ENCODE data around the gene GLI2. TPM values are rescaled to one million over a fixed set of nuclear protein-coding genes. Genes with fewer than 3 reads are reported as not detected.

Gene GLI2
- total RNA-seq, 2 experiments from 2014 or later, result not detected

GRCh38 chr2:120739438-120740090 is 3.9 kb downstream of the GLI2 start:
- no peak for ATAC-seq
- Mint-ChIP-seq H3K4me3 (no peak overlapping the region), H3K27ac (no peak overlapping the region), H3K27me3 (peaks cover 66% of the 10 kb centered on the region), H3K36me3 (ENCODE audit: low read depth) (no peaks in the 10 kb centered on the region), H3K9me3 (ENCODE audit: low read depth) (no peaks in the 10 kb centered on the region), H3K4me1 (peaks cover 6% of the 10 kb centered on the region)
- intact Hi-C loops (cut with DNase I, micrococcal nuclease), result loop anchor here in 1 of 2 experiments (5.0 kb wide), 1 partner anchor 392 kb away; the partner anchor contains the start of gene INHBB
- ChIA-PET CTCF (no interaction called here), POLR2A (no interaction called here)
- DNase-seq, result no peak

GRCh38 chr2:120740375-120740764 is 4.7 kb downstream of the GLI2 start:
- DNase-seq (no peak), ATAC-seq (no peak)
- H3K4me1 Mint-ChIP-seq, result peaks cover 6% of the 10 kb centered on the region
- H3K4me3 Mint-ChIP-seq, result no peak overlapping the region
- ChIA-PET POLR2A (no interaction called here), CTCF (no interaction called here)
- H3K27ac Mint-ChIP-seq, result no peak overlapping the region
- no peaks in the 10 kb centered on the region for H3K36me3 Mint-ChIP-seq (ENCODE audit: low read depth)
- intact Hi-C loops (cut with DNase I, micrococcal nuclease), result no loop called here
- no peaks in the 10 kb centered on the region for H3K9me3 Mint-ChIP-seq (ENCODE audit: low read depth)
- peaks cover 60% of the 10 kb centered on the region for H3K27me3 Mint-ChIP-seq

GRCh38 chr2:120740765-120741524 is 5.3 kb downstream of the GLI2 start:
- Mint-ChIP-seq H3K27me3 (peaks cover 60% of the 10 kb centered on the region), H3K27ac (no peak overlapping the region), H3K36me3 (ENCODE audit: low read depth) (no peaks in the 10 kb centered on the region), H3K4me1 (peaks cover 6% of the 10 kb centered on the region), H3K9me3 (ENCODE audit: low read depth) (no peaks in the 10 kb centered on the region), H3K4me3 (no peak overlapping the region)
- ChIA-PET POLR2A (no interaction called here), CTCF (no interaction called here)
- DNase-seq (no peak), ATAC-seq (no peak)
- intact Hi-C loops (cut with DNase I, micrococcal nuclease), result no loop called here

DNA sequence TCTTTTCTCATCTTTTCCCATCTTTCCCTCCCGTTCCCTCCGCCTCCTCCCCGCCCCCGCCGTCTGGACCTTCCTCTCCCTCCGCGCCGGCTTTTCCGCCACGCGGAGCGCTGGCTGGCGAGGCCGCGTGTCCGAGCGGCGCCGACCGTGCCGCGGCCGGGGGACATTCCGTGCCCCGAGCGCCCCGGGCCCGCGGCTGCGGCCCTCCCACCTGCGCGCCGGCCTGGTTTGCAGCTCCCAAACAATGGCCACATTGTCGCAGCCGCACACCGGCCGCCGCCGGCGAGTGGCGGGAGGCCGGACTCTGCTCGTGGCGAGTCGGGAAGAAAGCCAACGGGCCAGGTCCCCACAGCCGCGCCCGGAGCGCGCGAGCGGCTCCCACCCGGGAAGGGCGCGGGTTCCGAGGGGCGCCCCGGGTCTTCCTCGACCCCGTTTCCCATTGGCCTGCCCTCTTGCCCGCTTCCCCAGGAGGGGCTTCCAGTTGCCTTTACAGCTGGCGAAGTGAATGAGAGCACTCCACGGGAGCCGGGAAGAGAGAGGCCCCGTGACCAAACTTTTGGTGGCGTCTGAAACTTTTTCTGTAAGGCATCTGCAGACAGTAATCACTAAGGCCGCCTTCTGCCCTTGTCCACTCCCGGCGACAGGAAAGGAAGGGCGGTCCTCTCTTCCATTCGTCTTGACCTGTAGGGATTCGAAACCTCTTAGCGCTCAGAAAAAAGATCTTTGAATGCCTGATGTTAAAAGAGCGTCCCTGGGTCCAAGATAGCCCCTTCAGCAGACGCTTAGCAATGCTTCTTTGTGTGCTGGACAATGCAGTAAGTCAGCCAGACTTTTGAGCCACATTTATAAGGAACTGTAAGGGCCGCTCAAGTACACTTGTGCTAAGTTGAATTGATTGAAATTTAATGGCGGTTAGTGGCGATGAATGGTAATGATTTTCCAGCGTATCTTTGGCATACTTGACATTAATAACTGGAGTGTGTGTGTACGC is 6.2 kb downstream of the GLI2 start:
- POLR2A ChIA-PET, result interaction anchor here (0.8 kb wide), 1 partner anchor 1101 kb away, joined by 3 read pairs; no protein-coding TSS in a partner anchor
- Mint-ChIP-seq H3K4me3 (no peak overlapping the region), H3K36me3 (ENCODE audit: low read depth) (no peaks in the 10 kb centered on the region), H3K27ac (no peak overlapping the region), H3K4me1 (peaks cover 3% of the 10 kb centered on the region), H3K27me3 (peaks cover 57% of the 10 kb centered on the region), H3K9me3 (ENCODE audit: low read depth) (no peaks in the 10 kb centered on the region)
- DNase-seq (no peak), ATAC-seq (no peak)
- intact Hi-C loops (cut with DNase I, micrococcal nuclease), result no loop called here
- CTCF ChIA-PET, result interaction anchor here (0.6 kb wide), 1 partner anchor 194 kb away, joined by 3 read pairs; no protein-coding TSS in a partner anchor

DNA sequence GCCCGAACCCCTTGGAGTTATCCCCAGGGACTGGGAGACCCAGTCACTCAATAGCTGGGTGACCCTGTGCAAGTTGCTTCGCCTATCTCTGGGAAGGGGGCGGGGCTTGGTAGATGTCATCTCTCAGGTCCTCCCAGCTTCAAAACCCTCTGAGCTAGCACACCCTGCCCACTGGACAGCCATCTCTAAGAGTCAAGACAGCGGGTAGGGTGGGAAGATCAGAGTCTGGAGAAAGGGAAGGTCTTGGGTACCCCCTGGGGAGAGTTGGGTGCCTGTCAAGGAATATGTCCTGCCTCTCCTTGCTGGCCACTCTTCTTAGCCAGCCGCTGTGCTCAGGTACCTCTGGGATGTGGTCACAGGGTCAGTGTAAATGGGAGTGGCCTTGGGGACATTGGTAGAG is 8.0 kb downstream of the GLI2 start:
- Mint-ChIP-seq H3K9me3 (ENCODE audit: low read depth) (no peaks in the 10 kb centered on the region), H3K4me1 (no peaks in the 10 kb centered on the region), H3K27ac (no peak overlapping the region), H3K36me3 (ENCODE audit: low read depth) (no peaks in the 10 kb centered on the region), H3K4me3 (no peak overlapping the region), H3K27me3 (peaks cover 42% of the 10 kb centered on the region)
- intact Hi-C loops (cut with DNase I, micrococcal nuclease), result no loop called here
- ATAC-seq (no peak), DNase-seq (no peak)
- CTCF ChIA-PET, result no interaction called here
- POLR2A ChIA-PET, result no interaction called here

DNA sequence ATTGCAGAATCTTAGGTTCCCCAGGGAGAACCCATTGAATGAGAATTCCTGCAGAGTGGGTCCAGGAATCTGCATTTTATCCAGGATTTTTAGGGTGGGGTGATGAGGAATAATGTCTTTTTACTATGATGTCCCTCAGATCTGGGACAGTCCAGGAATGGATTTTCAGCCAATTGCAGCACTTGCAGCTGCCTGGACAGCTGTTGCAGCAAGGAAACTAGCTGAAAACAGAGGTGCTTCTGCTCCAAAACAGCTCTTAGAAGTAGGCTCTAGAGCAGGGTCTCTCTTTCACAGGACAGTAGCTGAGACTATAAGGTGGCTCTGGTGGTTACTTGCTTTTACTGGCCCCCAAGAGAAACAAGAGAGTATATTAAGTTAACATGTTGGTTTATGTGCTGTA is 9.1 kb downstream of the GLI2 start:
- intact Hi-C loops (cut with DNase I, micrococcal nuclease), result no loop called here
- Mint-ChIP-seq H3K4me1 (no peaks in the 10 kb centered on the region), H3K36me3 (ENCODE audit: low read depth) (no peaks in the 10 kb centered on the region), H3K4me3 (no peak overlapping the region), H3K9me3 (ENCODE audit: low read depth) (no peaks in the 10 kb centered on the region), H3K27ac (no peak overlapping the region), H3K27me3 (peaks cover 33% of the 10 kb centered on the region)
- CTCF ChIA-PET, result no interaction called here
- ATAC-seq, result no peak
- no peak for DNase-seq
- POLR2A ChIA-PET, result no interaction called here

DNA sequence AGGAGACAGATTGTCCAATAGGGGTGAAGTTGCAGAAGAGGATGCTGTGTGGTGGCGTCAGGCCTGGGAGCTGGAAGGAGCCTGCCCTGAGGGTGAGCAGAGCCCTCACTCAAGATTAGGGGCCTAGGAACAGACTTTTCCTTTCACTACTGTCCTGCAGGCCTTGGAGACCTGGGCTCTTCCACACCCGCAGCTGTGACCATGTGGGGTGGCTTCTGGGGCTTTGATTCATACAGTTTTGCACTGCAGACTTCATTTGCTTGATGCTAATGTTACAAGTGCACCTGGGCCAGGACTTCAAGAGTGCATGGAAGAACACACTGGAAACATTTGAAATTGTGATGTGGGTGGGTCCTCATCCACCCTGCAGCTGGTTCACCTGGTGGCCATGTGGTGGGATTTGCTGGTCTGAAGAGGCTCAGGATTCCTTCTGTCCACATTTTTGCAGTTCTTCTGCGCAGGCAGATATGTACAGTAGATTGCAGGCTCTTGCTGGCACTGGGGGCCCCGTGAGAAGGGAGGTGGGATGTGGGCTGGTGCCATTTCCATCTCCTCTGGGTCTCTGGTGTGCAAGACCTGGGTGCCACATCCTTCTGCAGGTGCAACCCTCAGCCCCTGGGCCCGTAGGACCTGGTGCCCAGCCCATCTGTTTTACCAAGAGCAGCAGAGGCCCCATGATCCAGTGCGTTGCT is 9.9 kb downstream of the GLI2 start:
- Mint-ChIP-seq H3K9me3 (ENCODE audit: low read depth) (no peaks in the 10 kb centered on the region), H3K27me3 (peaks cover 28% of the 10 kb centered on the region), H3K4me1 (no peaks in the 10 kb centered on the region), H3K27ac (no peak overlapping the region), H3K36me3 (ENCODE audit: low read depth) (no peaks in the 10 kb centered on the region), H3K4me3 (no peak overlapping the region)
- ATAC-seq, result no peak
- POLR2A ChIA-PET, result no interaction called here
- no peak for DNase-seq
- CTCF ChIA-PET, result no interaction called here
- intact Hi-C loops (cut with DNase I, micrococcal nuclease), result no loop called here

DNA sequence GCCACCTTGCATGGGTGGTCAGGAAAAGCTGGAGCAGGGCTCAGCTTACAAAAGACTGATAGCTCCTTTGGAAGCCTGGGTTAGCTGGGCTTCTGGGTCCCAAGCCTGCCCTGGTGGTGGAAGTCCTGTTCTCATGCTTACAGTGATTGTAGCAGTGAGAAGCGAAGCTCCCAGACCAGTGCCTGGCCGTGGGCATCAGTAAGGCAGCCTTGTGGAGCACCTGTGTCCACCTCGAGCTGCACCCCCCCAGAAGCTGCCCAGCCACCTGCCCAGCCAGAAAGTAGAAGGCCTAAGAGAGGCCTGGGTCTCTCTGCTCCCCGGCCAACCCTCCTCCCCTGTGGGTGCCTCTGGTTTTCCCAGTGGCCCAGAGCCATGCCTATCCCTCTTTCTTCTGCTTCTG is 10.5 kb downstream of the GLI2 start:
- no peak overlapping the region for H3K27ac Mint-ChIP-seq
- H3K4me3 Mint-ChIP-seq, result no peak overlapping the region
- POLR2A ChIA-PET, result no interaction called here
- no peaks in the 10 kb centered on the region for H3K9me3 Mint-ChIP-seq (ENCODE audit: low read depth)
- no peaks in the 10 kb centered on the region for H3K36me3 Mint-ChIP-seq (ENCODE audit: low read depth)
- intact Hi-C loops (cut with DNase I, micrococcal nuclease), result no loop called here
- CTCF ChIA-PET, result interaction anchor here (0.9 kb wide), 1 partner anchor 8 kb away, joined by 3 read pairs; no protein-coding TSS in a partner anchor
- ATAC-seq, result no peak
- no peak for DNase-seq
- peaks cover 25% of the 10 kb centered on the region for H3K27me3 Mint-ChIP-seq
- no peaks in the 10 kb centered on the region for H3K4me1 Mint-ChIP-seq

GRCh38 chr2:120747281-120747680 is 11.6 kb downstream of the GLI2 start:
- Mint-ChIP-seq H3K27ac (no peak overlapping the region), H3K27me3 (peaks cover 18% of the 10 kb centered on the region), H3K4me3 (no peak overlapping the region), H3K4me1 (no peaks in the 10 kb centered on the region), H3K9me3 (ENCODE audit: low read depth) (no peaks in the 10 kb centered on the region), H3K36me3 (ENCODE audit: low read depth) (no peaks in the 10 kb centered on the region)
- POLR2A ChIA-PET, result no interaction called here
- ATAC-seq (no peak), DNase-seq (no peak)
- intact Hi-C loops (cut with DNase I, micrococcal nuclease), result no loop called here
- CTCF ChIA-PET, result no interaction called here

GRCh38 chr2:120747706-120748105 is 12.0 kb downstream of the GLI2 start:
- Mint-ChIP-seq H3K4me1 (no peaks in the 10 kb centered on the region), H3K9me3 (ENCODE audit: low read depth) (no peaks in the 10 kb centered on the region), H3K27ac (no peak overlapping the region), H3K4me3 (no peak overlapping the region), H3K27me3 (peaks cover 14% of the 10 kb centered on the region), H3K36me3 (ENCODE audit: low read depth) (no peaks in the 10 kb centered on the region)
- DNase-seq, result no peak
- ChIA-PET POLR2A (no interaction called here), CTCF (no interaction called here)
- intact Hi-C loops (cut with DNase I, micrococcal nuclease), result no loop called here
- ATAC-seq, result no peak

DNA sequence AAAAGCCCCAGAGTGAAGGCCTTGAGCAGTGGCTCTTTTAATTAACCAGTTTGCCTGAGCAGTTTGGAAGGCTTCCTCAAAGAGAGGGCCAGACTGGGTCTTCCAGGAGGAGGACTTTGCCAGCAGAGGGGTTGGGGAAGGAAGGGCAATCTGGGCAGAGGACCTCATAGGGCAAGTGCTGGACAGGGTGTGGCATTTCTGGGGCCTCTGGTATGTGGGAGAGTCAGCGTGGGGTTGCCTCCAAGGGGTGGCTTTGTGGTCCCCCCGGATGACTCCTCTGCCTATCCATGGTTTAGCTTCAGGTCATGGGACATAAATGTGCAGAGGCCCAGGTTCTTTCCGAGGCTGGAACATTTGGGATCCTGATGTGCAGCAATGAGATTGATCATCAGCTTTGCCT is 12.6 kb downstream of the GLI2 start:
- ATAC-seq (no peak), DNase-seq (no peak)
- no peak overlapping the region for H3K4me3 Mint-ChIP-seq
- no peaks in the 10 kb centered on the region for H3K9me3 Mint-ChIP-seq (ENCODE audit: low read depth)
- no peaks in the 10 kb centered on the region for H3K36me3 Mint-ChIP-seq (ENCODE audit: low read depth)
- intact Hi-C loops (cut with DNase I, micrococcal nuclease), result no loop called here
- ChIA-PET POLR2A (no interaction called here), CTCF (no interaction called here)
- no peak overlapping the region for H3K27ac Mint-ChIP-seq
- peaks cover 10% of the 10 kb centered on the region for H3K27me3 Mint-ChIP-seq
- H3K4me1 Mint-ChIP-seq, result no peaks in the 10 kb centered on the region
